ENCODE results near the gene LRRC61. TPM values are rescaled to one million over a fixed set of nuclear protein-coding genes. Genes with fewer than 3 reads are reported as not detected.

LRRC61 gene
- total RNA-seq, 2 experiments from 2014 or later, result 23.5 to 26.1 TPM

GRCh38 chr7:150346922-150347321 lies 23.8 kb downstream of the LRRC61 start:
- no peak overlapping the region for H3K27ac Mint-ChIP-seq
- no peaks in the 10 kb centered on the region for H3K9me3 Mint-ChIP-seq
- no peak for DNase-seq
- H3K27me3 Mint-ChIP-seq, result peaks cover 23% of the 10 kb centered on the region
- no peak overlapping the region for H3K4me3 Mint-ChIP-seq
- no peaks in the 10 kb centered on the region for H3K4me1 Mint-ChIP-seq
- H3K36me3 Mint-ChIP-seq, result peaks cover 7% of the 10 kb centered on the region

GRCh38 chr7:150351587-150352194 lies 28.5 kb downstream of the LRRC61 start:
- H3K4me1 Mint-ChIP-seq, result peaks cover 10% of the 10 kb centered on the region
- no peaks in the 10 kb centered on the region for H3K9me3 Mint-ChIP-seq
- DNase-seq, result no peak
- no peak overlapping the region for H3K27ac Mint-ChIP-seq
- H3K36me3 Mint-ChIP-seq, result no peaks in the 10 kb centered on the region
- peaks cover 3% of the 10 kb centered on the region for H3K27me3 Mint-ChIP-seq
- no peak overlapping the region for H3K4me3 Mint-ChIP-seq

- Mint-ChIP-seq H3K27me3 (no peaks in the 10 kb centered on the region), H3K4me1 (peaks cover 38% of the 10 kb centered on the region), H3K36me3 (peaks cover 4% of the 10 kb centered on the region), H3K9me3 (peaks cover 4% of the 10 kb centered on the region), H3K27ac (no peak overlapping the region), H3K4me3 (no peak overlapping the region)
- DNase-seq, result no peak
These were observed 32.5 kb downstream of the LRRC61 start for GRCh38 chr7:150355666-150356059.

- Mint-ChIP-seq H3K27me3 (no peaks in the 10 kb centered on the region), H3K4me3 (no peak overlapping the region), H3K9me3 (peaks cover 4% of the 10 kb centered on the region), H3K4me1 (peaks cover 38% of the 10 kb centered on the region), H3K36me3 (peaks cover 4% of the 10 kb centered on the region), H3K27ac (peak overlapping the region; percentile 29)
- DNase-seq, result no peak
These were observed 33.2 kb downstream of the LRRC61 start for GRCh38 chr7:150356265-150356897.

GRCh38 chr7:150357270-150357669 lies 34.1 kb downstream of the LRRC61 start:
- H3K4me1 Mint-ChIP-seq, result peaks cover 38% of the 10 kb centered on the region
- peak overlapping the region; percentile 93 for H3K27ac Mint-ChIP-seq
- peak; percentile 62 for DNase-seq
- peak overlapping the region; percentile 78 for H3K4me3 Mint-ChIP-seq
- no peaks in the 10 kb centered on the region for H3K27me3 Mint-ChIP-seq
- H3K36me3 Mint-ChIP-seq, result peaks cover 4% of the 10 kb centered on the region
- H3K9me3 Mint-ChIP-seq, result peaks cover 4% of the 10 kb centered on the region

GRCh38 chr7:150357771-150358427 lies 34.7 kb downstream of the LRRC61 start:
- Mint-ChIP-seq H3K4me1 (peaks cover 38% of the 10 kb centered on the region), H3K36me3 (peaks cover 4% of the 10 kb centered on the region), H3K4me3 (peak overlapping the region; percentile 78), H3K27ac (peak overlapping the region; percentile 93), H3K27me3 (no peaks in the 10 kb centered on the region), H3K9me3 (peaks cover 4% of the 10 kb centered on the region)
- no peak for DNase-seq

- no peak for DNase-seq
These were observed 35.3 kb downstream of the LRRC61 start for GRCh38 chr7:150358433-150358832.

GRCh38 chr7:150358988-150359621 lies 36.0 kb downstream of the LRRC61 start:
- no peak overlapping the region for H3K4me3 Mint-ChIP-seq

More at GRCh38 chr7:150358433-150358832, 35.3 kb downstream of the LRRC61 start:
- Mint-ChIP-seq H3K36me3 (peaks cover 4% of the 10 kb centered on the region), H3K4me1 (peaks cover 38% of the 10 kb centered on the region), H3K27me3 (no peaks in the 10 kb centered on the region), H3K4me3 (no peak overlapping the region), H3K27ac (no peak overlapping the region), H3K9me3 (peaks cover 4% of the 10 kb centered on the region)

GRCh38 chr7:150359622-150360362 lies 36.6 kb downstream of the LRRC61 start:
- Mint-ChIP-seq H3K4me1 (peaks cover 44% of the 10 kb centered on the region), H3K9me3 (peaks cover 4% of the 10 kb centered on the region), H3K27ac (peak overlapping the region; percentile 72), H3K4me3 (no peak overlapping the region), H3K27me3 (no peaks in the 10 kb centered on the region), H3K36me3 (peaks cover 4% of the 10 kb centered on the region)
- DNase-seq, result no peak

More at GRCh38 chr7:150358988-150359621, 36.0 kb downstream of the LRRC61 start:
- no peak for DNase-seq
- Mint-ChIP-seq H3K36me3 (peaks cover 4% of the 10 kb centered on the region), H3K4me1 (peaks cover 41% of the 10 kb centered on the region), H3K27ac (peak overlapping the region; percentile 13), H3K9me3 (peaks cover 4% of the 10 kb centered on the region), H3K27me3 (no peaks in the 10 kb centered on the region)

- Mint-ChIP-seq H3K4me3 (no peak overlapping the region), H3K27ac (peak overlapping the region; percentile 72), H3K9me3 (peaks cover 4% of the 10 kb centered on the region), H3K4me1 (peaks cover 46% of the 10 kb centered on the region), H3K27me3 (no peaks in the 10 kb centered on the region), H3K36me3 (peaks cover 4% of the 10 kb centered on the region)
- DNase-seq, result no peak
These were observed 37.4 kb downstream of the LRRC61 start for GRCh38 chr7:150360363-150361058.

GRCh38 chr7:150361402-150361801 lies 38.2 kb downstream of the LRRC61 start:
- no peak overlapping the region for H3K27ac Mint-ChIP-seq
- H3K27me3 Mint-ChIP-seq, result no peaks in the 10 kb centered on the region
- H3K4me1 Mint-ChIP-seq, result peaks cover 48% of the 10 kb centered on the region
- H3K4me3 Mint-ChIP-seq, result no peak overlapping the region
- peaks cover 4% of the 10 kb centered on the region for H3K9me3 Mint-ChIP-seq
- peaks cover 6% of the 10 kb centered on the region for H3K36me3 Mint-ChIP-seq
- no peak for DNase-seq

- Mint-ChIP-seq H3K4me3 (no peak overlapping the region), H3K27me3 (no peaks in the 10 kb centered on the region), H3K4me1 (peaks cover 48% of the 10 kb centered on the region), H3K9me3 (peaks cover 4% of the 10 kb centered on the region), H3K36me3 (peaks cover 6% of the 10 kb centered on the region), H3K27ac (no peak overlapping the region)
- DNase-seq, result no peak
These were observed 38.9 kb downstream of the LRRC61 start for GRCh38 chr7:150361807-150362621.

GRCh38 chr7:150363370-150363769 lies 40.2 kb downstream of the LRRC61 start:
- H3K9me3 Mint-ChIP-seq, result peaks cover 4% of the 10 kb centered on the region
- peaks cover 42% of the 10 kb centered on the region for H3K4me1 Mint-ChIP-seq
- H3K27ac Mint-ChIP-seq, result no peak overlapping the region
- no peak for DNase-seq
- no peak overlapping the region for H3K4me3 Mint-ChIP-seq
- H3K36me3 Mint-ChIP-seq, result peaks cover 6% of the 10 kb centered on the region
- no peaks in the 10 kb centered on the region for H3K27me3 Mint-ChIP-seq

Measured in activated naive CD8-positive, alpha-beta T cell treated with anti-CD3 and anti-CD28 coated beads for 36 hours (primary cell).